ENCODE results near the gene NFKBIZ. TPM values are rescaled to one million over a fixed set of nuclear protein-coding genes. Genes with fewer than 3 reads are reported as not detected.

Gene NFKBIZ
- total RNA-seq, 2 donors from 2014 or later, result 25.7 to 38.3 TPM

DNA sequence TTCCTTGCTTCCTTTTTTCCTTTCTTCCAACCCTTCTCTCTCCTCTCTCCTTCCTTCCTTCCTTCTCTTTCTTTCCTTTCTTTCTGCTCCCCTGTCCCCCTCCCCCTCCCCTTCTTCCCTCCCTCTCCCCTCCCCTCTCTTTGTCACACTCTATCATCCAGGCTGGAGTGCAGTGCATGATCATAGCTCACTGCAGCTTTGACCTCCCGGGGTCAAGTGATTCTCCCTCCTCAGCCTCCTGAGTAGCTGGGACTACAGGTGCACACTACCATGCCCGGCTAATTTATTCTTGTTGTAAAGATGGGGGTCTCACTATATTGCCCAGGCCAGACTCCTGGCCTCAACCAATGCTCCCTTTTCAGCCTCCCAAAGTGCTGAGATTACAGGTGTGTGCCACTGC is 18.7 kb downstream of the NFKBIZ start:
- intact Hi-C loops (cut with DNase I), result no loop called here
- Histone ChIP-seq H3K4me1 (replicated peaks) (no peaks in the 10 kb centered on the region), H3K9me3 (no peaks in the 10 kb centered on the region), H3K4me3 (no peak overlapping the region), H3K27me3 (replicated peaks; ENCODE audit: insufficient read depth) (no peaks in the 10 kb centered on the region), H3K27ac (no peak overlapping the region), H3K36me3 (no peaks in the 10 kb centered on the region)
- no peak for DNase-seq (ENCODE audit: low spot score)
- no peak for TF ChIP-seq POLR2A (IDR thresholded peaks at IDR 0.05)
- WGBS, result 94% methylated on average over 2 of the region's 2 CpGs

DNA sequence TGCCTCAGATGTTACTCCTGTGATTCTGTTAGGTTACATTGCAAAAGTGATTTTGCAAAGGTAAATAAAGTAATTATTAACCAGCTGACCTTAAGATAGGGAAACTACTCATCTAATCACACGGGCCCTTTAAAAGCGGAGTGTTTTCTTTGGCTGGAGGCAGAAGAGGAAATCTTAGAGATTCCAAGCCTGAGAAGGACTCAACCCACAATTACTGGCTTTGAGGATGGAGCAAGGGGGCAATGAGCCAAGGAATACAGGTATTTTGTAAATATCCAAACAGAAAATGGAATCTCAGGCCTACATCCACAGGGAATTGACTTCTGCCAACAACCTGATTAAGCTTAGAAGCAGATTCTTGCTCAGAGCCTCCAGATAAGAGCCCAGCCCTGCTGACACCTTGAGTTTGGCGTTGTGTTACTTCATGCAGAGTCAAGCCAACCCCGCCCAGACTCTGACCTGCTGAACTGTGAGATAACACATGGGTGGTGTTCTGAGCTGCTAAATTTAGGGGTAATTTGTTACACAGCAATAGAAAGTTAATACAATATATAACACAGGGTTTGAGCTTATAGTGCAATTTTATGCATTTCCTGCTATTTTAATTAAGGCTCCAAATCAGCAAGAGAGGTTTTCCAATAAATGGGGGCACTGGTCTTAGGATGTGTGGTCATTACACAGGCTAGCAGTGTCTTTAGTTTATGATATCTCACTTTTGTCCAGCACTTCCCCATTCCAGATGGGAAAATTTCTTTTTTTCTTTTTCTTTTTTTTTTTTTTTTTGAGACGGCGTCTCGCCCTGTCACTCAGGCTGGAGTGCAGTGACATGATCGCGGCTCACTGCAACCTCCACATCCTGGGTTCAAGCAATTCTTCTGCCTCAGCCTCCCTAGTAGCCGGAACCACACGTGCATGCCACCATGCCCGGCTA is 19.5 kb downstream of the NFKBIZ start:
- DNase-seq (ENCODE audit: low spot score), result no peak
- Histone ChIP-seq H3K4me1 (replicated peaks) (no peaks in the 10 kb centered on the region), H3K4me3 (no peak overlapping the region), H3K27ac (no peak overlapping the region), H3K27me3 (replicated peaks; ENCODE audit: insufficient read depth) (no peaks in the 10 kb centered on the region), H3K36me3 (no peaks in the 10 kb centered on the region), H3K9me3 (no peaks in the 10 kb centered on the region)
- intact Hi-C loops (cut with DNase I), result no loop called here
- WGBS, result 83% methylated on average over 12 of the region's 12 CpGs
- TF ChIP-seq, protein P1, sequence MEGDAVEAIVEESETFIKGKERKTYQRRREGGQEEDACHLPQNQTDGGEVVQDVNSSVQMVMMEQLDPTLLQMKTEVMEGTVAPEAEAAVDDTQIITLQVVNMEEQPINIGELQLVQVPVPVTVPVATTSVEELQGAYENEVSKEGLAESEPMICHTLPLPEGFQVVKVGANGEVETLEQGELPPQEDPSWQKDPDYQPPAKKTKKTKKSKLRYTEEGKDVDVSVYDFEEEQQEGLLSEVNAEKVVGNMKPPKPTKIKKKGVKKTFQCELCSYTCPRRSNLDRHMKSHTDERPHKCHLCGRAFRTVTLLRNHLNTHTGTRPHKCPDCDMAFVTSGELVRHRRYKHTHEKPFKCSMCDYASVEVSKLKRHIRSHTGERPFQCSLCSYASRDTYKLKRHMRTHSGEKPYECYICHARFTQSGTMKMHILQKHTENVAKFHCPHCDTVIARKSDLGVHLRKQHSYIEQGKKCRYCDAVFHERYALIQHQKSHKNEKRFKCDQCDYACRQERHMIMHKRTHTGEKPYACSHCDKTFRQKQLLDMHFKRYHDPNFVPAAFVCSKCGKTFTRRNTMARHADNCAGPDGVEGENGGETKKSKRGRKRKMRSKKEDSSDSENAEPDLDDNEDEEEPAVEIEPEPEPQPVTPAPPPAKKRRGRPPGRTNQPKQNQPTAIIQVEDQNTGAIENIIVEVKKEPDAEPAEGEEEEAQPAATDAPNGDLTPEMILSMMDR (IDR thresholded peaks at IDR 0.05), result no peak
- no peak for TF ChIP-seq POLR2A (IDR thresholded peaks at IDR 0.05)
- peak; percentile 5 for TF ChIP-seq POLR2AphosphoS5 (IDR thresholded peaks at IDR 0.05)

DNA sequence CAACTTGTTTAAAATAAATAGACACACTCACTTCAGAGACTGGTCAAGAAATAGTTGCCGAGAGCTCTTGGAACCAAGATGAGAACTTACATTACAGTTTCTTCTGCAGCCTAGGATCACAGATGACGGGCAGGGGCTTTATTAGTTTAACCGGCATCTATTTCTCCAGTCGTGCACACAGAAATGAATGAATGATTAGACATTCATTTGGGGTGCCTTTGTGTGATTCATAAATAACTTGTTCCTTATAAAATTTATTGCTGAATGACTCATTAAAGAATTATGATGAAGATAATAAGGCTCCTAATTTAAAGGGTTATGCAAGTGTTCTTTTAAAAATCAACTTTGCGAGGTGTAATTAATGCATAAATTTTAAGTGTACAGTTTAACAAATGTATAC is 20.8 kb downstream of the NFKBIZ start:
- no peak for DNase-seq (ENCODE audit: low spot score)
- Histone ChIP-seq H3K4me3 (no peak overlapping the region), H3K4me1 (replicated peaks) (no peaks in the 10 kb centered on the region), H3K9me3 (no peaks in the 10 kb centered on the region), H3K27ac (no peak overlapping the region), H3K27me3 (replicated peaks; ENCODE audit: insufficient read depth) (no peaks in the 10 kb centered on the region), H3K36me3 (no peaks in the 10 kb centered on the region)
- intact Hi-C loops (cut with DNase I), result no loop called here
- WGBS, result 37% methylated on average over 5 of the region's 5 CpGs
- TF ChIP-seq POLR2A (IDR thresholded peaks at IDR 0.05) (no peak), POLR2AphosphoS5 (IDR thresholded peaks at IDR 0.05) (no peak)
- TF ChIP-seq, protein P1 (IDR thresholded peaks at IDR 0.05), result no peak

DNA sequence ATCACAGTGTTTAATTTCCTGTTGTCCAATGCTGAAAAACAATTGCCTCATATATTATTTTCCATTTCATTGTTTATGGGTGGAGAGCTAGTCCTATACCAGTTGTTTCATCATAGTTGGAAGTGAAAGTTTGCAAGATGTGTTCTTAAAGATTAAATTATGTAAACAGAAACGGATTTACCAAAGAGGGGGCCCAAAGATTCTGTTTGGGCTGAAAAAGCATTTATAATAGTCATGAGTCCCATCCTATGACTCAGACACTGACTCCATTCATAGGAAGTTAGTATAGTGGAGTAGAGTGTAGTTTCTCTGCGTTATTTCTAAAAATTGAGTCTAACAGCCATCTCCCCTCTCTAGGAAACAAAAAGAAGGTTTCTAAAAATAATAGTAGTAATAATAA is 24.3 kb downstream of the NFKBIZ start:
- intact Hi-C loops (cut with DNase I), result no loop called here
- Histone ChIP-seq H3K27me3 (replicated peaks; ENCODE audit: insufficient read depth) (no peaks in the 10 kb centered on the region), H3K4me1 (replicated peaks) (no peaks in the 10 kb centered on the region), H3K36me3 (no peaks in the 10 kb centered on the region), H3K27ac (no peak overlapping the region), H3K4me3 (no peak overlapping the region), H3K9me3 (no peaks in the 10 kb centered on the region)
- TF ChIP-seq POLR2A (IDR thresholded peaks at IDR 0.05) (no peak), POLR2AphosphoS5 (IDR thresholded peaks at IDR 0.05) (no peak)
- TF ChIP-seq, protein P1 (IDR thresholded peaks at IDR 0.05), result no peak
- no peak for DNase-seq (ENCODE audit: low spot score)
- WGBS, result 74% methylated on average over 2 of the region's 2 CpGs

DNA sequence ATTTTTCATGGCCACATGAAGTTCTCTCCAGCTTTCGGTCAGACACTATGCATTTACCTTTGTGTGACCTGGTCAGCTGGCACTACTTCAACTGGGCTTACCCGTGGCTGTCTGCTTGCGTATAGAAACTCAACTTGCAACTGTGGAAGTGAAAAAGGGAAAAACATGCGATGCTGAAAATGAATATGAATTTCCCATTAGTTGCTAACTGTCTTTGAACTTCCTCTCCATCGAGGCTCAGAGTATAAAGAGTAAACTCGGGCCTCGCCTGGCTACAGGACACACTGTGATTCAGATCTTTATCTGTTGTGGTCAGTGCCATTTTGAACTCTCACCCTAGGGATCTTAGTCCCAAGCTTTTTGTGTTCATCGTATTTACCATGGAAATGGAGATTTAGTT is 26.8 kb downstream of the NFKBIZ start:
- H3K4me3 ChIP-seq, result no peak overlapping the region
- H3K27ac ChIP-seq, result no peak overlapping the region
- H3K27me3 ChIP-seq (replicated peaks; ENCODE audit: insufficient read depth), result no peaks in the 10 kb centered on the region
- 57% methylated on average over 8 of the region's 8 CpGs for WGBS
- TF ChIP-seq, protein P1 (IDR thresholded peaks at IDR 0.05), result no peak
- TF ChIP-seq POLR2AphosphoS5 (IDR thresholded peaks at IDR 0.05) (no peak), POLR2A (IDR thresholded peaks at IDR 0.05) (no peak)
- no peaks in the 10 kb centered on the region for H3K36me3 ChIP-seq
- DNase-seq (ENCODE audit: low spot score), result no peak
- no peaks in the 10 kb centered on the region for H3K9me3 ChIP-seq
- intact Hi-C loops (cut with DNase I), result no loop called here
- H3K4me1 ChIP-seq (replicated peaks), result peaks cover 7% of the 10 kb centered on the region

All from prostate gland (tissue), 2 donors.